ENCODE data around the gene NID1.

DNA sequence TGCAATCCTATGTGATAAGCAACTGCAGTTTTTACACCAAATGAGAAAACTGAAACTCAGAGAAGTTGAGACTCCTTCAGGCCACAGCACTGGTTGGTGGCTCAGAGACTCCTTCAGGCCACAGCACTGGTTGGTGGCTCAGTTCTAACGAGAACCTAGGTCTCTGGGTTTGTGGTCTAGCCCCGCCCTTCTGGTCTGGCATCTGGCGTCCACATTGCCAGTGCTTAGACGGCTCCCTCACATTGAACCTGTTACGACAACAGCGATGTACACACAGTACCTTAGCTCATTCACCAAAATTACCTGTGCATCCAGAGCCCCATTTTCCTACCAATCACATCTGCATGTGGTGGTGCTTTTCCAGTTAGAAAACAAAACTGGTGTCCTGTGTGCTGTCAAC is 66.1 kb downstream of the NID1 start:
- TF ChIP-seq POLR2AphosphoS5 (IDR thresholded peaks at IDR 0.05; ENCODE audit: low read depth, low read length) (no peak), POLR2A (IDR thresholded peaks at IDR 0.05; ENCODE audit: low read depth, low read length) (no peak), TAF1 (IDR thresholded peaks at IDR 0.05; ENCODE audit: low read depth, low read length) (no peak), SPI1 (IDR thresholded peaks at IDR 0.05; ENCODE audit: low read depth, low read length) (no peak), PAX5 (IDR thresholded peaks at IDR 0.05; ENCODE audit: insufficient read depth, low read length, severe bottlenecking) (no peak), POU2F2 (IDR thresholded peaks at IDR 0.05; ENCODE audit: low read depth, low read length) (no peak)
